A549 (cell line): ENCODE results near the gene EPC2.

ENCODE experiments used
- CTCF ChIP-seq: fragments of >200 bp; sonication (Bioruptor Twin); formaldehyde crosslinking; IDR thresholded peaks from 3 replicates; pipeline ENCODE4 v1.5.1; 2016
- ESRRA ChIP-seq: fragments of 150-350 bp; IDR thresholded peaks from 2 replicates; pipeline ENCODE4 v1.6.1; 2014; ENCODE audit warnings: mild to moderate bottlenecking, low read length, borderline replicate concordance
- FOSB ChIP-seq: fragments of 250-450 bp; sonication (Bioruptor Pico); IDR thresholded peaks from 2 replicates; pipeline ENCODE4 v1.5.0; 2020; ENCODE audit warnings: mild to moderate bottlenecking, moderate library complexity
- MAX ChIP-seq: IDR thresholded peaks from 2 replicates; pipeline ENCODE4 v1.6.1; 2012
- POLR2A ChIP-seq: IDR thresholded peaks from 2 replicates; pipeline ENCODE4 v1.6.1; 2012; ENCODE audit warnings: mild to moderate bottlenecking, low read length
- RCOR1 ChIP-seq: fragments of 150-350 bp; IDR thresholded peaks from 2 replicates; pipeline ENCODE4 v1.6.1; 2014; ENCODE audit warnings: antibody characterized with exemption, low read length, low read depth
- TP53 ChIP-seq: fragments of 250-450 bp; sonication (Bioruptor Pico); IDR thresholded peaks from 2 replicates; pipeline ENCODE4 v1.5.0; 2021; ENCODE audit warnings: mild to moderate bottlenecking, moderate library complexity

- TF ChIP-seq POLR2A (no peak), TP53 (CRISPR knock-in tag) (no peak), RCOR1 (no peak), FOSB (CRISPR knock-in tag) (no peak), CTCF (no peak), ESRRA (no peak), MAX (no peak)
Measured at GRCh38 chr2:148617219-148617618, 27.3 kb upstream of the EPC2 start.
